AG04449 (cell line): ENCODE measurements around the gene FHIT.

Experiments
- CTCF ChIA-PET: fragments of 350-600 bp; formaldehyde crosslinking; extraction: SDS; loops from one replicate; lab custom pipeline; 2021; ENCODE audit warnings: antibody characterized with exemption; lab: Yijun Ruan, JAX
- POLR2A ChIA-PET: fragments of 400-600, 350-600 bp; formaldehyde crosslinking; extraction: SDS; loops from one replicate; lab custom pipeline; 2020; ENCODE audit warnings: antibody characterized with exemption, inconsistent platforms; lab: Yijun Ruan, JAX
- DNase-seq: peaks from one replicate; pipeline ENCODE4 v3.0.0-alpha.2; 2010; ENCODE audit warnings: low read depth, low spot score
- H3K4me3 ChIP-seq: 2 replicates; pipeline ENCODE4 v1.5.1; 2011; ENCODE audit warnings: low read depth, mild to moderate bottlenecking, control low read depth, low read length
- CTCF ChIP-seq: IDR thresholded peaks from one replicate; pipeline ENCODE4 v1.5.1; 2011; ENCODE audit warnings: mild to moderate bottlenecking, moderate library complexity, low read length, control low read depth, inconsistent platforms; ENCODE audit not compliant: insufficient read depth; ENCODE audit errors: missing control alignments

The FHIT gene

GRCh38 chr3:60758171-60758570 is 493.1 kb downstream of the FHIT start:
- CTCF ChIA-PET, result no interaction called here
- no peak overlapping the region for H3K4me3 ChIP-seq
- POLR2A ChIA-PET, result no interaction called here
- TF ChIP-seq CTCF, result no peak
- DNase-seq, result no peak

DNA sequence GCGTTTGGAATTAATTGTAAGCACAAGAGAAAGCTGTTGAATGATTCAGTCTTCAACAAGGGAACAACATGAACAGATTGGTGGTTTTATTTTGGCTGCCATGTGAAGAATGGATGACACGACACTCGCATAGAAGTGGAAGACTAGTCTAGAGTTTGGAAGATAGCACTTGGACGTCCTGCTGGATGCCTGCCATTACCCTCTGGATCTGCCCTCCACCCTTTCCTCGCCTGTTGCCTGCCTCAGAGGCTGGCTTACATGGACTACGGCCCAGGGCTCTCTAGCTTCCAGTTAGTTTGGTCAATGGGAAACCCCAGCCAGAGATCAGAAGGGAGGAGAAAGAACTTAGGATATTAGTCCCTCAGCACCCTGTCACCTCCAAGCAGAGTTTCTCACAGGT is 493.5 kb downstream of the FHIT start:
- TF ChIP-seq CTCF, result no peak
- CTCF ChIA-PET, result interaction anchor here (0.8 to 1.1 kb wide), 2 partner anchors 11 to 13 kb away, joined by 3 read pairs; no protein-coding TSS in a partner anchor
- no peak overlapping the region for H3K4me3 ChIP-seq
- POLR2A ChIA-PET, result no interaction called here
- DNase-seq, result no peak

DNA sequence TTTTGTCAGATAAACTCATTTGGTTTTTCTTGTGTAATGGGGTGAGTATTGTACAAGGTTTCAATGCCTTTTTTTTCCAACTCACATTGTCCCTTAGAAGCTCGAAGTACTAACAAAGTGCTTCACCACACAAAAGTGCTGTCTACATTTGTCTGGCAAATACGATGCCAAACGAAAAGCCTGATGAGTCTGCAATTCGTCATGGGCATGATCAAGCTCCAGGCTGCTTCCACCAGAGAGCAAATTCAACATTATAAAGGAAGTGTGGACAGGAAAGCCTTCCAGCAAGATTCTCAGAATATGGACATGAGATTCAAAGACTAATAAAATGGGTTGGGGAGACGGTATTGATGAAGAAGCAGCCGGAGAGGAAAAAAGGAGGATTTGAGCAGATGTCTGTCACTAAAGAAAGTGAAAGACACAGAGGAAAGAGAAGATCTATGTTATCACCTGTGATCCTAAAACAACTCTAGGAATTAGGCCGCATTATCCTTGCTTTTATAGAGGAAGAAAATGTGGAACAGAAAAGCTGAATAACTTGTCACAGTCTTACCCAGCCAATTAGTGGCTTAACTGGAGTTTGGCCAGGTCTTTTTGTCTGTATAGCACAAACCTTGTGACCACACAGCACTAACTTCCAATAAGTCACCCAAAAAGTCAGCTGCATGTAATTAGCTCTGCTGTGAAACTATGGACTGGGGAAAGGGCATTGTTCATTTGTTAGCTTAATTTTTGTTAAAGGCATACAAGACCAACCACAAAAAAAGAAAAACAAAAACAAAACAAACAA is 494.8 kb downstream of the FHIT start:
- no peak for TF ChIP-seq CTCF
- DNase-seq, result no peak
- ChIA-PET POLR2A (interaction anchor here (0.6 kb wide), 1 partner anchor 9 kb away, joined by 4 read pairs; no protein-coding TSS in a partner anchor), CTCF (interaction anchor here (1.1 to 1.8 kb wide), 3 partner anchors 11 to 15 kb away, joined by 3 to 5 read pairs (median 4); no protein-coding TSS in a partner anchor)
- H3K4me3 ChIP-seq, result no peak overlapping the region

- no peak overlapping the region for H3K4me3 ChIP-seq
- no peak for DNase-seq
- CTCF ChIA-PET, result interaction anchor here (1.7 kb wide), 1 partner anchor 13 kb away, joined by 4 read pairs; no protein-coding TSS in a partner anchor
- no peak for TF ChIP-seq CTCF
- POLR2A ChIA-PET, result no interaction called here
These were observed 496.2 kb downstream of the FHIT start for GRCh38 chr3:60755094-60755493.

DNA sequence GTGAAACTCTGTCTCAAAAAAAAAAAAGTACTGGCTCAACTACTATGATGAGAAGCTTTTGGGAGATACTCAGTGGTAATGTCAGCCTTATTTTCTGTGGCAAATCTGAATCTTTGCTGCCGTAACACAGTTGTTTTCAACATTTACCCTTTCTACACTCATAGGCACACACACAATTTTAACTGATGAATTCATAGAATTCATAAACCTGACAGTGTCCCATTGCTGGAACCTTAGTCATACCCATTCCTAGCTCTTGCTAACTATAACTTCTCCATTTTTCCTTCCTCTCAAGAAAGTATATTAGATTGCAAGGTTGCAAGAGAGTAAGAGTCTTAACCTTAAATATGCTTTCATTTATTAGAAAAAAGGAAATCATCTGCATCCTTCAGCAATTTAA is 496.6 kb downstream of the FHIT start:
- ChIA-PET CTCF (interaction anchor here (1.1 to 1.7 kb wide), 3 partner anchors 13 to 1434 kb away, joined by 3 to 4 read pairs (median 3); no protein-coding TSS in a partner anchor), POLR2A (no interaction called here)
- no peak for TF ChIP-seq CTCF

GRCh38 chr3:60752809-60753208 is 498.4 kb downstream of the FHIT start:
- CTCF ChIA-PET, result interaction anchor here (0.7 kb wide), 1 partner anchor 777 kb away, joined by 3 read pairs; no protein-coding TSS in a partner anchor
- no peak for TF ChIP-seq CTCF
- POLR2A ChIA-PET, result interaction anchor here (0.7 kb wide), 1 partner anchor 29 kb away, joined by 3 read pairs; no protein-coding TSS in a partner anchor
- DNase-seq, result no peak
- H3K4me3 ChIP-seq, result no peak overlapping the region

More for the DNA sequence above, 496.6 kb downstream of the FHIT start:
- DNase-seq, result no peak
- no peak overlapping the region for H3K4me3 ChIP-seq
